22Rv1 (cell line): ENCODE results near the gene RTP2.

Experiments
- ZFX ChIP-seq: fragments of 450-650 bp; IDR thresholded peaks from 2 replicates; pipeline ENCODE4 v1.6.1; 2017; ENCODE audit warnings: antibody characterized with exemption, borderline replicate concordance
- TF ChIP-seq, protein P1 (sequence below): fragments of 450-650 bp; IDR thresholded peaks from 2 replicates; pipeline ENCODE4 v1.5.1; 2017; ENCODE audit warnings: mild to moderate bottlenecking

DNA sequence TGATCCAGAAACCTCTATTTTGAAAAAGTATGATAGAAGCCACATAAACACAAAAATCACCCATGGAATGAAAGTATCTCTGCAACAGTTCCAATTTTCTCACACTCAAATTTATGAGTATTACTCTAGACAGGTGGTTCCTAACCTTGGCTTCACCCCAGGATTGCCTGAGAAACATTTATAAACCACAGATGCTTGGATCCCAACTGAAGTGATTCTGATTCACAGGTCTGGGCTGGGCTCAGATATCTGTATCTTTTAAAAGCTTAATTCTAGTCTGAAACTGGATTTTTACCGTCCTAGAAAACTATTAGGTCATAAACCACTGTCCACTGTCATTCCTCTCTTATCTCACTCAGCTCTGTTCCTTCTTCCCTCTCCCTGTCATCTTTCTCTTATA is 24.8 kb downstream of the RTP2 start:
- TF ChIP-seq, protein P1, sequence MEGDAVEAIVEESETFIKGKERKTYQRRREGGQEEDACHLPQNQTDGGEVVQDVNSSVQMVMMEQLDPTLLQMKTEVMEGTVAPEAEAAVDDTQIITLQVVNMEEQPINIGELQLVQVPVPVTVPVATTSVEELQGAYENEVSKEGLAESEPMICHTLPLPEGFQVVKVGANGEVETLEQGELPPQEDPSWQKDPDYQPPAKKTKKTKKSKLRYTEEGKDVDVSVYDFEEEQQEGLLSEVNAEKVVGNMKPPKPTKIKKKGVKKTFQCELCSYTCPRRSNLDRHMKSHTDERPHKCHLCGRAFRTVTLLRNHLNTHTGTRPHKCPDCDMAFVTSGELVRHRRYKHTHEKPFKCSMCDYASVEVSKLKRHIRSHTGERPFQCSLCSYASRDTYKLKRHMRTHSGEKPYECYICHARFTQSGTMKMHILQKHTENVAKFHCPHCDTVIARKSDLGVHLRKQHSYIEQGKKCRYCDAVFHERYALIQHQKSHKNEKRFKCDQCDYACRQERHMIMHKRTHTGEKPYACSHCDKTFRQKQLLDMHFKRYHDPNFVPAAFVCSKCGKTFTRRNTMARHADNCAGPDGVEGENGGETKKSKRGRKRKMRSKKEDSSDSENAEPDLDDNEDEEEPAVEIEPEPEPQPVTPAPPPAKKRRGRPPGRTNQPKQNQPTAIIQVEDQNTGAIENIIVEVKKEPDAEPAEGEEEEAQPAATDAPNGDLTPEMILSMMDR = no peak
- no peak for TF ChIP-seq ZFX
